H1 (cell line): Measurements from ENCODE around the gene PLEKHM3. TPM values are rescaled to one million over a fixed set of nuclear protein-coding genes. Genes with fewer than 3 reads are reported as not detected.

Experiments used
- CTCF ChIA-PET: fragments of 300-600 bp; sonication (Branson Sonifier 250); formaldehyde crosslinking; loops from one replicate; lab custom pipeline; 2021; ENCODE audit not compliant: partially characterized antibody; lab: Charles Lee
- POLR2A ChIA-PET: fragments of 300-600 bp; sonication (Branson Sonifier 250); formaldehyde crosslinking; loops from one replicate; lab custom pipeline; 2021; ENCODE audit warnings: inconsistent platforms; ENCODE audit not compliant: partially characterized antibody; lab: Charles Lee
- DNase-seq, 2 experiments: peaks; one replicate each; pipeline versions ENCODE4 v3.0.0 to v3.0.0-alpha.2; 2010 to 2022; ENCODE audit warnings: low spot score in 2 of 2, low read depth in 1 of 2, mixed read lengths in 1 of 2
- FAIRE-seq: peaks from 2 replicates; lab custom pipeline; 2011; peaks lifted over from hg19 to GRCh38; lab: Jason Lieb, UNC
- H2AFZ ChIP-seq: 2 replicates; pipeline ENCODE4 v1.8.1; 2012; ENCODE audit warnings: low read length, inconsistent platforms
- H2AK5ac ChIP-seq: 2 replicates; pipeline ENCODE4 v1.6.1; 2013; ENCODE audit warnings: low read depth, low read length
- H2BK120ac ChIP-seq: replicated peaks from 2 replicates; pipeline ENCODE3; 2013; ENCODE audit warnings: low read depth, low read length, inconsistent platforms
- H2BK12ac ChIP-seq: 2 replicates; pipeline ENCODE4 v1.6.1; 2013; ENCODE audit warnings: low read depth, low read length
- H2BK15ac ChIP-seq: 2 replicates; pipeline ENCODE4 v1.6.1; 2013; ENCODE audit warnings: low read length
- H2BK20ac ChIP-seq: 2 replicates; pipeline ENCODE4 v1.6.1; 2013; ENCODE audit warnings: low read length
- H2BK5ac ChIP-seq: 2 replicates; pipeline ENCODE4 v1.6.1; 2013; ENCODE audit warnings: low read depth, low read length
- H3K14ac ChIP-seq: 2 replicates; pipeline ENCODE4 v1.6.1; 2013; ENCODE audit warnings: inconsistent platforms; ENCODE audit not compliant: insufficient read length
- H3K18ac ChIP-seq: 2 replicates; pipeline ENCODE4 v1.6.1; 2013; ENCODE audit warnings: low read length; ENCODE audit errors: extremely low read depth
- H3K23ac ChIP-seq: 2 replicates; pipeline ENCODE4 v1.6.1; 2013; ENCODE audit warnings: inconsistent platforms; ENCODE audit not compliant: insufficient read length
- H3K23me2 ChIP-seq: 2 replicates; pipeline ENCODE4 v1.6.1; 2013; ENCODE audit warnings: low read depth, low read length
- H3K27ac ChIP-seq: 2 replicates; pipeline ENCODE4 v1.6.1; 2011; ENCODE audit warnings: low read depth, low read length, inconsistent platforms
- H3K27me3 ChIP-seq, 4 experiments: replicated peaks in 1 of 4; 1 replicate in 1 of 4; 2 replicates in 3 of 4; pipeline versions ENCODE4 v1.6.1 to v1.8.1; 2011 to 2013; ENCODE audit warnings: low read length in 3 of 4, mild to moderate bottlenecking in 3 of 4, inconsistent platforms in 2 of 4, mixed read lengths in 2 of 4, moderate library complexity in 1 of 4; ENCODE audit not compliant: control insufficient read depth in 3 of 4, insufficient read depth in 3 of 4; ENCODE audit errors: extremely low read depth in 1 of 4
- H3K36me3 ChIP-seq, 4 experiments: 2 replicates each; pipeline versions ENCODE4 v1.6.1 to v1.8.1; 2011 to 2013; ENCODE audit warnings: mild to moderate bottlenecking in 4 of 4, low read length in 3 of 4, moderate library complexity in 2 of 4, control low read depth in 1 of 4, inconsistent platforms in 1 of 4; ENCODE audit not compliant: insufficient read depth in 4 of 4, control insufficient read depth in 2 of 4
- H3K4ac ChIP-seq: replicated peaks from 2 replicates; pipeline ENCODE3; 2013; ENCODE audit warnings: low read length, low read depth, mixed read lengths, inconsistent platforms; ENCODE audit not compliant: insufficient read length
- H3K4me1 ChIP-seq, 4 experiments: replicated peaks in 1 of 4; 1 replicate in 1 of 4; 2 replicates in 3 of 4; pipeline versions ENCODE4 v1.6.1 to v1.8.1; 2011 to 2013; ENCODE audit warnings: low read length in 3 of 4, inconsistent platforms in 2 of 4, mixed read lengths in 1 of 4; ENCODE audit not compliant: insufficient read depth in 4 of 4, control insufficient read depth in 3 of 4
- H3K4me2 ChIP-seq, 2 experiments: 2 replicates each; pipeline versions ENCODE4 v1.6.1 to v1.8.1; 2011 to 2013; ENCODE audit warnings: low read depth in 2 of 2, low read length in 2 of 2, control low read depth in 1 of 2, inconsistent platforms in 1 of 2, mild to moderate bottlenecking in 1 of 2; ENCODE audit not compliant: insufficient read depth in 1 of 2
- H3K4me3 ChIP-seq, 4 experiments: fragments of 200-600, 300-600 bp in 1 of 4; sonication (generic), shearing (Covaris generic), sonication (Bioruptor Twin) in 1 of 4; 2 replicates each; pipeline versions ENCODE4 v1.5.1 to v1.8.1; 2011 to 2016; ENCODE audit warnings: low read length in 4 of 4, low read depth in 3 of 4, control low read depth in 2 of 4, inconsistent platforms in 2 of 4, mild to moderate bottlenecking in 2 of 4, mixed read lengths in 1 of 4, moderate library complexity in 1 of 4; ENCODE audit not compliant: insufficient read depth in 2 of 4; ENCODE audit errors: extremely low read depth in 1 of 4
- H3K56ac ChIP-seq: replicated peaks from 2 replicates; pipeline ENCODE3; 2013; ENCODE audit warnings: low read depth, mild to moderate bottlenecking, mixed read lengths, low read length, inconsistent platforms; ENCODE audit not compliant: insufficient read length
- H3K79me1 ChIP-seq: 2 replicates; pipeline ENCODE4 v1.6.1; 2013; ENCODE audit warnings: low read depth, low read length, control low read depth
- H3K79me2 ChIP-seq, 2 experiments: 2 replicates each; pipeline versions ENCODE4 v1.6.1 to v1.8.1; 2012 to 2013; ENCODE audit warnings: low read length in 2 of 2, mild to moderate bottlenecking in 2 of 2, inconsistent platforms in 1 of 2; ENCODE audit not compliant: insufficient read depth in 2 of 2, control insufficient read depth in 1 of 2
- H3K9ac ChIP-seq, 4 experiments: replicated peaks in 1 of 4; 1 replicate in 1 of 4; 2 replicates in 3 of 4; pipeline versions ENCODE4 v1.6.1 to v1.8.1; 2011 to 2013; ENCODE audit warnings: low read depth in 3 of 4, low read length in 3 of 4, control low read depth in 2 of 4, mild to moderate bottlenecking in 2 of 4, moderate library complexity in 2 of 4, inconsistent platforms in 1 of 4; ENCODE audit errors: extremely low read depth in 1 of 4
- H3K9me3 ChIP-seq, 2 experiments: 2 replicates each; pipeline versions ENCODE4 v1.6.1 to v1.8.1; 2012 to 2013; ENCODE audit warnings: mild to moderate bottlenecking in 2 of 2, moderate library complexity in 2 of 2, control low read depth in 1 of 2, inconsistent platforms in 1 of 2, low read depth in 1 of 2, low read length in 1 of 2, mixed read lengths in 1 of 2; ENCODE audit not compliant: insufficient read depth in 2 of 2
- H4K20me1 ChIP-seq, 2 experiments: replicated peaks in 1 of 2; 2 replicates each; pipeline versions ENCODE3 to v1.8.1; 2011 to 2013; ENCODE audit warnings: inconsistent platforms in 2 of 2, low read length in 2 of 2, mild to moderate bottlenecking in 1 of 2; ENCODE audit not compliant: insufficient read depth in 2 of 2, control insufficient read depth in 1 of 2
- H4K5ac ChIP-seq: 2 replicates; pipeline ENCODE4 v1.6.1; 2013; ENCODE audit warnings: low read length, low read depth, mixed read lengths, inconsistent platforms; ENCODE audit not compliant: insufficient read length
- H4K8ac ChIP-seq: 2 replicates; pipeline ENCODE4 v1.8.0; 2013; ENCODE audit warnings: mild to moderate bottlenecking, moderate library complexity, low read length, inconsistent platforms; ENCODE audit not compliant: insufficient read depth; ENCODE audit errors: extremely low read depth
- H4K91ac ChIP-seq: replicated peaks from 2 replicates; pipeline ENCODE3; 2013; ENCODE audit warnings: low read length, mixed read lengths, inconsistent platforms; ENCODE audit not compliant: insufficient read length
- GABPA ChIP-seq: IDR thresholded peaks from 2 replicates; pipeline ENCODE4 v1.6.1; 2011; ENCODE audit warnings: mild to moderate bottlenecking, low read length, moderate library complexity, borderline replicate concordance; ENCODE audit not compliant: insufficient read depth
- MAFK ChIP-seq: IDR thresholded peaks from 2 replicates; pipeline ENCODE4 v1.6.1; 2012; ENCODE audit warnings: low read depth, mild to moderate bottlenecking, improper control_type of control experiment, low read length
- RFX5 ChIP-seq: IDR thresholded peaks from 2 replicates; pipeline ENCODE4 v1.6.1; 2011; ENCODE audit warnings: low read depth, low read length, improper control_type of control experiment, borderline replicate concordance
- SIX5 ChIP-seq: IDR thresholded peaks from 2 replicates; pipeline ENCODE4 v1.6.1; 2011; ENCODE audit warnings: mild to moderate bottlenecking, low read depth, low read length
- WGBS, 2 experiments: shearing (Covaris generic) in 1 of 2; methylation state at CpG; one replicate each; pipeline versions ENCODE4 v1.1.6 to v1.1.7; 2013 to 2015; ENCODE audit warnings: low lambda C conversion rate in 2 of 2, mixed read lengths in 2 of 2, inconsistent platforms in 1 of 2, low coverage in 1 of 2, missing lambda C conversion rate in 1 of 2; ENCODE audit not compliant: insufficient replicate concordance in 2 of 2, insufficient coverage in 1 of 2, insufficient read length in 1 of 2; ENCODE audit errors: extremely low coverage in 1 of 2, missing lambda C conversion rate in 1 of 2; 5-methylcytosine and 5-hydroxymethylcytosine counted together
- polyA plus RNA-seq, 7 experiments: library from polyadenylated mRNA; depleted of rRNA in 3 of 7; stranded (reverse) in 5 of 7; unstranded in 2 of 7; fragments of >200 nt in 5 of 7; fragments of 200-250 nt in 2 of 7; gene quantifications; 1 replicate in 5 of 7; 2 replicates in 1 of 7; 4 replicates in 1 of 7; pipeline versions ENCODE4 v1.2.1 to v1.2.3, GENCODE V29; 2011 to 2013; ENCODE audit warnings: missing spikeins in 2 of 7, mixed read lengths in 2 of 7
- total RNA-seq: library from RNA; stranded (reverse); fragmentation: NEBNext Ultra II Directional; extraction: Animal tissue kit (Norgen Biotek cat#: 25700); gene quantifications from 2 replicates; pipeline ENCODE4 v1.2.1, GENCODE V29; 2021

PLEKHM3 gene
- total and polyA plus RNA-seq, 2 of the 8 experiments (the other 6 are each of a cell fraction or from before 2014, with no cell fraction given) = 2.3 to 5.8 TPM

GRCh38 chr2:207987025-207987716, 38.2 kb downstream of the PLEKHM3 start:
- Histone ChIP-seq H3K23me2 (no peaks in the 10 kb centered on the region), H3K14ac (no peak overlapping the region), H3K56ac (no peak overlapping the region), H2BK20ac (no peak overlapping the region), H3K4me2 (no peak overlapping the region), H2BK5ac (no peak overlapping the region), H2BK12ac (no peak overlapping the region), H3K23ac (no peak overlapping the region), H3K9ac (no peak overlapping the region), H2BK15ac (no peak overlapping the region), H3K36me3 (no peaks in the 10 kb centered on the region), H3K4me1 (no peaks in the 10 kb centered on the region), H3K79me1 (no peaks in the 10 kb centered on the region), H3K79me2 (no peaks in the 10 kb centered on the region), H3K27me3 (no peaks in the 10 kb centered on the region), H2BK120ac (no peak overlapping the region), H3K4me3 (no peak overlapping the region), H3K4ac (no peak overlapping the region), H4K91ac (no peak overlapping the region), H4K8ac (no peak overlapping the region), H3K18ac (no peak overlapping the region), H2AK5ac (no peak overlapping the region), H3K27ac (no peak overlapping the region), H4K5ac (no peak overlapping the region), H4K20me1 (no peaks in the 10 kb centered on the region), H2AFZ (no peak overlapping the region), H3K9me3 (no peaks in the 10 kb centered on the region)
- DNase-seq = no peak
- WGBS, 2 experiments = 83% methylated on average over 4 of the region's 4 CpGs; no CpG with 5 or more reads in 1 of the 2 experiments
- TF ChIP-seq SIX5 (no peak), RFX5 (no peak), GABPA (no peak), MAFK (no peak)
- ChIA-PET POLR2A (no interaction called here), CTCF (interaction anchor here (0.5 to 3.6 kb wide), 6 partner anchors 10 to 358 kb away, joined by 3 to 30 read pairs (median 3); no protein-coding TSS in a partner anchor)
- no peak for FAIRE-seq
